HL-60 (cell line): ENCODE results near the gene ATRNL1.

Experiments
- CTCF ChIP-seq: IDR thresholded peaks from one replicate; pipeline ENCODE4 v1.5.1; 2011; ENCODE audit warnings: low read length, control low read depth, inconsistent platforms; ENCODE audit not compliant: insufficient read depth
- GABPA ChIP-seq: IDR thresholded peaks from 2 replicates; pipeline ENCODE4 v1.6.1; 2012; ENCODE audit warnings: low read depth
- REST ChIP-seq: IDR thresholded peaks from 2 replicates; pipeline ENCODE4 v1.6.1; 2012; ENCODE audit warnings: low read depth; ENCODE audit not compliant: insufficient replicate concordance

- TF ChIP-seq GABPA (no peak), CTCF (no peak), REST (no peak)
Observed at GRCh38 chr10:115250784-115251183, 157.6 kb downstream of the ATRNL1 start.
